ENCODE data around the gene HEXIM2.
A peak's percentile ranks its signal among the peaks of the same experiment; 100 is the strongest.

Gene HEXIM2

GRCh38 chr17:45146166-45146565, 15.5 kb upstream of the HEXIM2 start:
- DNase-seq, result no peak

DNA sequence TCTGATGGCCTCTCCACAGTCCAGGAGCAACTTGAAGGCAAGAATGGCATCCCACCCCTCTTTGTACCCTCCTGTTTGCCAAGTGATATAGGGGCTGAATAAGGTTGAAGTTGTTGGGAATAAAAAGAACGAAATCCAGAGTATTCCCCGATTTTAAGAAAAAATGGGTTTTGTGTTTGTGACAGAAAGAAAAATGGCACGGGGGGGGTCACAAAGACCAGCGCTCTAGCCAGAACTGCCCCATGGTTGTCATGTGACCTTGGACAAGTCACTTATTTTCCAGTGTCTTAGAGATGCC, 15.1 kb upstream of the HEXIM2 start:
- no peak for DNase-seq

- peak; percentile 82 for DNase-seq
These were observed 14.6 kb upstream of the HEXIM2 start for GRCh38 chr17:45146890-45147580.

DNA sequence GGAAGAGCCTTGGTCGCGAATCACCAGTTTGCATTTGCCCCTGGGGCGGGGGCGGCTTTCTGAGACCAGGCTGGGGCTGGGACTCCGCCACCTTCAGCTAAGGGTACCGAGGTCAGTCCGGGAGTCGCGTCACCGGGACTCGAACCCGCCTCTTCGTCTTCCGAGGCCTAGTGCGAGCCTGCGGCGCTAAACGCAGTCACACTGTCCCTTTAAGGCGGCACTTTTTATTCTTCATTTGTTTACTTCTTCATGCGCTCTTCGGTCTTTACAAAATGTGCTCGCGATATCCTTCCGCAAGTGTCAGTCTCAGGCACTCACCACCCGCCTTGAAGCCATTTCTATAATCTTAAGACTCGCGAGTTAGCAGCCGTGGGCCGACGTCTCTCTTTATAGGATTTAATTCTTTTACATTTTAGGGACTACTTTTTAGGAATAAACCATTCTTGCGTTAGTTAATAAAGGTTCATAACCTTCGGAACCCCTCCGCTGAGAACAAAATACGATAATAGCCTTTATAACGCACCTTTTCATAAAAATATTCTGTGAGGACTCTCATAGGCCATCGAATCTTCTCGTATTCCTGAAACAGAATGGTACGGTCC, 14.0 kb upstream of the HEXIM2 start:
- DNase-seq, result peak; percentile 98

GRCh38 chr17:45148183-45149036, 13.3 kb upstream of the HEXIM2 start, which contains the start of gene HEXIM1:
HEXIM1 (plus strand) TSS chr17:45148475; CDS start chr17:45149191, 716 bp downstream.
- DNase-seq, result peak; percentile 100

DNA sequence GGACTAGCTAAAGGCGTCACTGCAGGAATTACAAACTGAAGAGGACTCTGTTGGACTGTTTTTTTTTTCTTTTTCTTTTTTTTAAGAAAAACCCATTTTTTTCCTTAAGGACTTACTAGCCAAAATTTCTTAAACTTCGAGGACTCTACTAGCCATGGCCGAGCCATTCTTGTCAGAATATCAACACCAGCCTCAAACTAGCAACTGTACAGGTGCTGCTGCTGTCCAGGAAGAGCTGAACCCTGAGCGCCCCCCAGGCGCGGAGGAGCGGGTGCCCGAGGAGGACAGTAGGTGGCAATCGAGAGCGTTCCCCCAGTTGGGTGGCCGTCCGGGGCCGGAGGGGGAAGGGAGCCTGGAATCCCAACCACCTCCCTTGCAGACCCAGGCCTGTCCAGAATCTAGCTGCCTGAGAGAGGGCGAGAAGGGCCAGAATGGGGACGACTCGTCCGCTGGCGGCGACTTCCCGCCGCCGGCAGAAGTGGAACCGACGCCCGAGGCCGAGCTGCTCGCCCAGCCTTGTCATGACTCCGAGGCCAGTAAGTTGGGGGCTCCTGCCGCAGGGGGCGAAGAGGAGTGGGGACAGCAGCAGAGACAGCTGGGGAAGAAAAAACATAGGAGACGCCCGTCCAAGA, 12.5 kb upstream of the HEXIM2 start:
- peak; percentile 86 for DNase-seq

GRCh38 chr17:45149669-45150664, 11.7 kb upstream of the HEXIM2 start:
- DNase-seq, result peak; percentile 59

- DNase-seq, result no peak
These were observed 10.5 kb upstream of the HEXIM2 start for GRCh38 chr17:45150911-45151809.

DNA sequence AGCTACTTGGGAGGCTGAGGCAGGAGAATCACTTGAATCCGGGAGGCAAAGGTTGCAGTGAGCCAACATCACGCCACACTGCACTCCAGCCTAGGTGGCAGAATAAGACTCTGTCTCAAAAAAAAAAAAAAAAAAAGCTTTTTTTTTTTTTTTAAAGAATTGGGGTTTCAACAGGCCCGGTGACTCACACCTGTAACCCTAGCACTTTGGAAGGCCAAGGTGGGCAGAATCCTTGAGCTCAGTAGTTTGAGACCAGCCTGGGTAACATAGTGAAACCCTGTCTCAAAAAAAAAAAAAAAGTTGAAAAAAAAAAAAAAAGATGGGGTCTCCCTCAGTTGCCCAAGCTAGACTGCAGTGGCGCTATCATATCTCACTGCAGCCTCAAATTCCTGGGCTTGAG, 6.6 kb upstream of the HEXIM2 start:
- no peak for DNase-seq

- DNase-seq, result no peak
These were observed 6.2 kb upstream of the HEXIM2 start for GRCh38 chr17:45155483-45155882.

GRCh38 chr17:45156242-45156641, 5.4 kb upstream of the HEXIM2 start:
- DNase-seq, result no peak

- peak; percentile 79 for DNase-seq
These were observed 1.0 kb upstream of the HEXIM2 start for GRCh38 chr17:45160447-45161287.

- no peak for DNase-seq
These were observed 481 bp downstream of the HEXIM2 start for GRCh38 chr17:45162025-45162687.

- no peak for DNase-seq
These were observed 3.1 kb downstream of the HEXIM2 start for GRCh38 chr17:45164734-45165269.

- no peak for DNase-seq
These were observed 7.5 kb downstream of the HEXIM2 start for GRCh38 chr17:45168991-45169752.

GRCh38 chr17:45170280-45170930, 8.7 kb downstream of the HEXIM2 start:
- DNase-seq, result no peak

DNA sequence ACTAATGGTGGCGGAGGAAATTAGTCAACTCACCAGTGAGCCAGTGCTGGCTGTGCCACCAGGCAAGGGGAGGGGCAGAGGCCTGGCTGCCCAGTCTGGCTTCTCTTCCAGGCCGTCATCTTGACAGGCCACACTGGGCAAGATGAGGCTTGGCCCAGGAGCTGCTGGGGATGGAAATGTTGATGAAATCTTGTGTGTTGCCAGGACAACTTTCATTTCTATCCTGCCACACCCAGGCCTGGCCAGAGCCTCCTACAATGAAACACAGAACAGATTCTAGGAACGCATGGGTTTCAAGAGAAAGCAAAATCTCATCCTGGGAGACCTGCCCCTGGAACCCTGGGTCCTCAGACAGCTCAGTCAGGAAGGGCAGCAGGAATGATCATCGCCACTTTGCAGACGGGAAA, 9.3 kb downstream of the HEXIM2 start:
- DNase-seq, result peak; percentile 65

All from fibroblast of skin of right biceps (primary cell).